Heart right ventricle (tissue), 16 donors: ENCODE measurements around the gene DCLRE1B. TPM values are rescaled to one million over a fixed set of nuclear protein-coding genes. Genes with fewer than 3 reads are reported as not detected.
A peak's percentile ranks its signal among the peaks of the same experiment; 100 is the strongest.

ENCODE experiments used
- ATAC-seq, 8 donors: fragments of 200-7000 bp; cut with Tn5 transposase; one replicate each; pipeline ENCODE4 v1.9.1; 2020; ENCODE audit warnings: mild to moderate bottlenecking in 8 of 8, moderate library complexity in 8 of 8, moderate number of reproducible peaks in 1 of 8
- DNase-seq, 2 donors: peaks; one replicate each; pipeline ENCODE4 v3.0.0-alpha.2; 2020
- H3K27ac ChIP-seq, 10 donors: fragments of 200-600 bp; sonication (generic) in 2 of 10; one replicate each; pipeline versions ENCODE4 v1.5.0 to v1.8.0; 2020 to 2022; ENCODE audit warnings: mild to moderate bottlenecking in 3 of 10
- H3K27me3 ChIP-seq, 7 donors: fragments of 200-600 bp; one replicate each; pipeline ENCODE4 v1.8.0; 2021 to 2022; ENCODE audit warnings: mild to moderate bottlenecking in 2 of 7
- H3K36me3 ChIP-seq, 9 donors: fragments of 200-600 bp; sonication (generic) in 1 of 9; one replicate each; pipeline versions ENCODE4 v1.5.0 to v1.8.0; 2020 to 2022; ENCODE audit warnings: mild to moderate bottlenecking in 2 of 9
- H3K4me1 ChIP-seq, 9 donors: fragments of 200-600 bp; sonication (generic) in 1 of 9; one replicate each; pipeline versions ENCODE4 v1.5.0 to v1.8.0; 2020 to 2022; ENCODE audit warnings: mild to moderate bottlenecking in 4 of 9
- H3K4me3 ChIP-seq, 10 donors: fragments of 200-600 bp; sonication (generic) in 2 of 10; one replicate each; pipeline versions ENCODE4 v1.5.0 to v1.8.0; 2020 to 2022; ENCODE audit warnings: mild to moderate bottlenecking in 7 of 10, moderate library complexity in 2 of 10
- H3K9me3 ChIP-seq, 11 donors: fragments of 200-600 bp in 10 of 11; sonication (generic) in 2 of 11; one replicate each; pipeline versions ENCODE4 v1.5.0 to v1.8.0; 2013 to 2022; ENCODE audit warnings: mild to moderate bottlenecking in 2 of 11, control low read depth in 1 of 11, moderate library complexity in 1 of 11
- WGBS, 2 donors: extraction: QIAGEN DNeasy Blood & Tissue Kit; methylation state at CpG; one replicate each; pipeline ENCODE4 v1.1.7; 2013; ENCODE audit warnings: inconsistent platforms in 1 of 2; 5-methylcytosine and 5-hydroxymethylcytosine counted together
- intact Hi-C, 10 donors: fragments of 100-400 bp; cut with DNase I; formaldehyde crosslinking; loops; one replicate each; pipeline versions ENCODE4 v1.11.1 to v1.14.2; 2022
- polyA plus RNA-seq, 2 donors: library from polyadenylated mRNA; stranded (reverse); fragments of 200-250 nt; gene quantifications; one replicate each; pipeline ENCODE4 v1.2.3, GENCODE V29; 2013
- total RNA-seq, 10 donors: library from RNA; stranded (reverse); fragmentation: NEBNext Ultra II Directional in 3 of 10; extraction: Animal tissue kit (Norgen Biotek cat#: 25700) in 3 of 10; gene quantifications; one replicate each; pipeline versions ENCODE4 v1.2.1 to v1.2.4, GENCODE V29; 2021 to 2023
- TF ChIP-seq, protein P1 (sequence below), 9 donors: fragments of 200-600 bp; sonication (generic) in 2 of 9; IDR thresholded peaks; one replicate each; pipeline versions ENCODE4 v1.5.0 to v1.8.0; 2021 to 2022; ENCODE audit warnings: antibody characterized with exemption in 9 of 9, mild to moderate bottlenecking in 5 of 9, moderate library complexity in 1 of 9
- donor health status: Arrhythmogenic right ventricular cardiomyopathy.
- donor health status: ischemic (EF 13 %, LVEDD 7.1; RV severe dilation, severe dysfunction).
- donor health status: healthy with polysubstance abuse.
- donor health status: DM: no; HTN: yes; CAD: no.
- donor health status: DM: no; HTN: no; CAD: no.
- donor health status: ischemic (EF 25% LVEDD 6.9; RV normal size, moderate dysfunction).
- donor health status: ischemic (EF 25% LVEDD 5.7; RV mildly dilated, moderate dysfunction).
- donor health status: healthy.
- donor health status: DM: yes; HTN: yes; CAD: no.
- donor health status: Ischemic cardiomyopathy.
- donor health status: ischemic (EF 35%, LVEDD 5.7; RV mildly dilated, moderate dysfunction).
- donor health status: nonischemic (EF 11% LVEDD 7.7; RV severe dilation, severe dysfunction).
- donor health status: DM: yes; HTN: yes; CAD: no.
- donor health status: PGD.
- donor health status: ischemic (EF 29% LVEDD 5.4; RV normal size, mild dysfunction).
- donor health status: nonischemic (EF 23%, LVEDD 6.1; RV moderate dilation, normal function).

The DCLRE1B gene
- total and polyA plus RNA-seq, 12 donors, result 0.59 to 4.2 (median 2.0) TPM

DNA sequence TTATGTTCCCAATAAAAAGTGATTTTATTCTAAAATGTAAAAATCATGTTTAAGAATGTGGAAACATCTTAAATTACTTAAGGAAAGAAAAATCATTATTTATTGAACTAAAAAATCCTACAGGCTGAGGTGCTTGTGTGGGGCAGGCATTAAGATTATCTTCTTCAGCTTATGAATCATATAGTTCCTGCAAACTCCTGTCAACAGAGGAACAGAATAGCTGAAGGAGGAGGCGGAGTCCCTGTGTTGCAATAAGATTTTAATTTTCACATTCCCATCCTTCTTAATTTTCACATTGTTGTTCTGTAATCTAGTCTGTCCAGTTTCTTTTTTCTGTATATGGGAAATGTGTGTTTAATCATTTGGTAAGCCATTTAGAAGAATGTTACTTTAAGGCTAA lies 53.6 kb downstream of the DCLRE1B start:
- no peaks in the 10 kb centered on the region for H3K4me1 ChIP-seq
- no peak overlapping the region for H3K27ac ChIP-seq
- H3K9me3 ChIP-seq, result no peaks in the 10 kb centered on the region
- ATAC-seq, result no peak
- DNase-seq, result no peak
- TF ChIP-seq, protein P1, sequence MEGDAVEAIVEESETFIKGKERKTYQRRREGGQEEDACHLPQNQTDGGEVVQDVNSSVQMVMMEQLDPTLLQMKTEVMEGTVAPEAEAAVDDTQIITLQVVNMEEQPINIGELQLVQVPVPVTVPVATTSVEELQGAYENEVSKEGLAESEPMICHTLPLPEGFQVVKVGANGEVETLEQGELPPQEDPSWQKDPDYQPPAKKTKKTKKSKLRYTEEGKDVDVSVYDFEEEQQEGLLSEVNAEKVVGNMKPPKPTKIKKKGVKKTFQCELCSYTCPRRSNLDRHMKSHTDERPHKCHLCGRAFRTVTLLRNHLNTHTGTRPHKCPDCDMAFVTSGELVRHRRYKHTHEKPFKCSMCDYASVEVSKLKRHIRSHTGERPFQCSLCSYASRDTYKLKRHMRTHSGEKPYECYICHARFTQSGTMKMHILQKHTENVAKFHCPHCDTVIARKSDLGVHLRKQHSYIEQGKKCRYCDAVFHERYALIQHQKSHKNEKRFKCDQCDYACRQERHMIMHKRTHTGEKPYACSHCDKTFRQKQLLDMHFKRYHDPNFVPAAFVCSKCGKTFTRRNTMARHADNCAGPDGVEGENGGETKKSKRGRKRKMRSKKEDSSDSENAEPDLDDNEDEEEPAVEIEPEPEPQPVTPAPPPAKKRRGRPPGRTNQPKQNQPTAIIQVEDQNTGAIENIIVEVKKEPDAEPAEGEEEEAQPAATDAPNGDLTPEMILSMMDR (IDR thresholded peaks at IDR 0.05), result no peak
- WGBS, 2 donors, result 94 to 98% methylated on average over 1 of the region's 1 CpG
- H3K36me3 ChIP-seq, result peaks cover 0 to 100% (median 48%) of the 10 kb centered on the region in 9 donors
- H3K27me3 ChIP-seq, result no peaks in the 10 kb centered on the region
- no peak overlapping the region for H3K4me3 ChIP-seq
- intact Hi-C loops, result no loop called here

DNA sequence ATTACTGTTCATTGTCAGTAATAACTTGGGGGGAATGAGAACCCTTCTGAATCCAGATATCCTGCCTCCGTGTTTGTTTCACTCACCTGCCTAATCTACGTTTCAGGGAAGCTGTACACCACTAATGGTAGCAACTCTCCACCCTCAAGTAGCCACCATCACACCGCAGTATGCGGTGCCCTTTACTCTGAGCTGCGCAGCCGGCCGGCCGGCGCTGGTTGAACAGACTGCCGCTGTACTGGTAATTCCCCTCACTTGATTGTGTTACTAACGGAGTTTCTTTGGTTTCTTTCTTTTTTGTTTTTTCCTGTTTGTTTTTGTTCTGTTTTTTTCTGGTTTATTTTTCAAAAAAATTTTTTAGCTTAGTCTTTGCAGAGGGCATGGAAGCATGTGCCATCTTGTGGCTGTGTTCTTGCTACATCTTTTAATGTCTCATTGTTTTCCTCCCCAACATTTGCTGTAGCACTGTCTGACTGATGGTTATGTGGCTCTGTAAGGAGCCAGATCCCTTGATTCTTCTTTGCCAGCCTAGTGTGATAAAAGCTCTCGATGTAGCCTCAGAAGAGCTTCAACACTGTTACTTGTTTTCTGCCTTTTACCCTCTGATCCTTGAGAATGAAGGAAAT lies 58.3 kb downstream of the DCLRE1B start:
- H3K4me3 ChIP-seq, result no peak overlapping the region
- no peak for DNase-seq
- H3K36me3 ChIP-seq, result peaks cover 0 to 100% (median 58%) of the 10 kb centered on the region in 9 donors
- ATAC-seq, result no peak
- no peaks in the 10 kb centered on the region for H3K27me3 ChIP-seq
- no peak overlapping the region for H3K27ac ChIP-seq
- no peaks in the 10 kb centered on the region for H3K9me3 ChIP-seq
- intact Hi-C loops, result no loop called here
- 89 to 92% methylated on average over 12 of the region's 12 CpGs for WGBS, 2 donors
- H3K4me1 ChIP-seq, result no peaks in the 10 kb centered on the region
- TF ChIP-seq, protein P1 (IDR thresholded peaks at IDR 0.05), result peak in 2 of 9 donors; percentile 8 to 12

Other genes with a start within 250 kb of the DCLRE1B start
- gene PHTF1, start 145.8 kb upstream of the DCLRE1B start, total RNA-seq, result 10 to 100 TPM in 5 of 10 donors, 1 to 10 TPM in 5; 7.7 to 14.8 (median 10.0) TPM
- gene PHTF1, start 145.8 kb upstream of the DCLRE1B start, polyA plus RNA-seq, result 1 to 10 TPM; 4.9 to 8.3 TPM
- 10 to 100 TPM in 8 of 10 donors, 1 to 10 TPM in 2; 7.5 to 13.9 (median 11.8) TPM for gene RSBN1, start 92.8 kb upstream of the DCLRE1B start, total RNA-seq
- 1 to 10 TPM; 2.1 to 5.0 TPM for gene RSBN1, start 92.8 kb upstream of the DCLRE1B start, polyA plus RNA-seq
- 1 to 10 TPM in 1 of 10 donors, under 1 TPM in 9; 0.13 to 3.3 (median 0.56) TPM for gene PTPN22, start 33.6 kb upstream of the DCLRE1B start, total RNA-seq
- gene PTPN22, start 33.6 kb upstream of the DCLRE1B start, polyA plus RNA-seq, result under 1 TPM; 0.20 to 0.44 TPM
- gene BCL2L15, start 17.7 kb upstream of the DCLRE1B start, total RNA-seq, result under 1 TPM in 7 of 10 donors, not detected in 3; 0.05 to 0.28 (median 0.09) TPM
- gene BCL2L15, start 17.7 kb upstream of the DCLRE1B start, polyA plus RNA-seq, result under 1 TPM; 0.07 to 0.15 TPM
- 10 to 100 TPM in 8 of 10 donors, 1 to 10 TPM in 2; 9.1 to 13.9 (median 11.5) TPM for gene AP4B1, start 527 bp upstream of the DCLRE1B start, total RNA-seq
- 10 to 100 TPM in 1 of 2 donors, 1 to 10 TPM in 1; 7.5 to 15.4 TPM for gene AP4B1, start 527 bp upstream of the DCLRE1B start, polyA plus RNA-seq
- 10 to 100 TPM; 42.6 to 91.0 (median 62.2) TPM for gene HIPK1, start 24.0 kb downstream of the DCLRE1B start, total RNA-seq
- 10 to 100 TPM in 1 of 2 donors, 1 to 10 TPM in 1; 7.8 to 10.7 TPM for gene HIPK1, start 24.0 kb downstream of the DCLRE1B start, polyA plus RNA-seq
- 10 to 100 TPM in 7 of 10 donors, 1 to 10 TPM in 3; 6.1 to 19.7 (median 11.0) TPM for gene OLFML3, start 74.1 kb downstream of the DCLRE1B start, total RNA-seq
- gene OLFML3, start 74.1 kb downstream of the DCLRE1B start, polyA plus RNA-seq, result 10 to 100 TPM; 10.3 to 11.4 TPM
- under 1 TPM in 1 of 10 donors, not detected in 9; 0.21 TPM for gene SYT6, start 248.5 kb downstream of the DCLRE1B start, total RNA-seq
- not detected for gene SYT6, start 248.5 kb downstream of the DCLRE1B start, polyA plus RNA-seq